Astrocyte of the cerebellum (primary cell): ENCODE data around the gene PRRT1.
"Not testable (repeated sequence)": the region's sequence is repeated elsewhere in the genome, so short reads cannot be mapped to it uniquely, and the experiment has no call there.

Experiments used
- DNase-seq: peaks from one replicate; pipeline ENCODE4 v3.0.0-alpha.2; 2011; ENCODE audit warnings: low read depth
- H3K4me3 ChIP-seq: 2 replicates; pipeline ENCODE4 v1.5.1; 2011; ENCODE audit warnings: mild to moderate bottlenecking, low read depth, low read length, moderate library complexity
- in situ Hi-C: cut with HindIII; loops from 2 replicates; pipeline ENCODE4 v1.10.0; 2017; ENCODE audit warnings: low sequenced_read_pairs
- TF ChIP-seq, protein P1 (sequence below): IDR thresholded peaks from 2 replicates; pipeline ENCODE4 v1.5.1; 2012; ENCODE audit warnings: low read length, low read depth, moderate library complexity, mild to moderate bottlenecking; ENCODE audit errors: missing control alignments

Gene PRRT1

GRCh38 chr6:32102255-32102654, 49.5 kb downstream of the PRRT1 start:
- DNase-seq = no peak
- no peak overlapping the region for H3K4me3 ChIP-seq
- TF ChIP-seq, protein P1, sequence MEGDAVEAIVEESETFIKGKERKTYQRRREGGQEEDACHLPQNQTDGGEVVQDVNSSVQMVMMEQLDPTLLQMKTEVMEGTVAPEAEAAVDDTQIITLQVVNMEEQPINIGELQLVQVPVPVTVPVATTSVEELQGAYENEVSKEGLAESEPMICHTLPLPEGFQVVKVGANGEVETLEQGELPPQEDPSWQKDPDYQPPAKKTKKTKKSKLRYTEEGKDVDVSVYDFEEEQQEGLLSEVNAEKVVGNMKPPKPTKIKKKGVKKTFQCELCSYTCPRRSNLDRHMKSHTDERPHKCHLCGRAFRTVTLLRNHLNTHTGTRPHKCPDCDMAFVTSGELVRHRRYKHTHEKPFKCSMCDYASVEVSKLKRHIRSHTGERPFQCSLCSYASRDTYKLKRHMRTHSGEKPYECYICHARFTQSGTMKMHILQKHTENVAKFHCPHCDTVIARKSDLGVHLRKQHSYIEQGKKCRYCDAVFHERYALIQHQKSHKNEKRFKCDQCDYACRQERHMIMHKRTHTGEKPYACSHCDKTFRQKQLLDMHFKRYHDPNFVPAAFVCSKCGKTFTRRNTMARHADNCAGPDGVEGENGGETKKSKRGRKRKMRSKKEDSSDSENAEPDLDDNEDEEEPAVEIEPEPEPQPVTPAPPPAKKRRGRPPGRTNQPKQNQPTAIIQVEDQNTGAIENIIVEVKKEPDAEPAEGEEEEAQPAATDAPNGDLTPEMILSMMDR = no peak
- in situ Hi-C loops = no loop called here

DNA sequence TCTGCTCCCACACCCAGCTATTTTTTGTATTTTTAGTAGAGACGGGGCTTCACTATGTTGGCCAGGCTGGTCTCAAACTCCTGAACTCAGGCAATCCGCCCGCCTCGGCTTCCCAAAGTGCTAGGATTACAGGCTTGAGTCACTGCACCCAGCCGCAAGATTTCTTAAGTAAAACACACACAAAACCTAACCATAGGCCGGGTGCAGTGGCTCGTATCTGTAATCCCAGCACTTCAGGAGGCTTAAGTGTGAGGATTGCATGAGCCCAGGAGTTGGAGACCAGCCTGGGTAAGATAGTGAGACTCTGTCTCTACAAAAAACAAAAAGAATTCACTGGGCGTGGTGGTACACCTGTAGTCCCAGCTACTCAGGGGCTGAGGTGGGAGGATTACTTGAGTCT, 51.5 kb downstream of the PRRT1 start:
- H3K4me3 ChIP-seq, in situ Hi-C loops, DNase-seq: not testable (repeated sequence)
